NCI-H526 (cell line): ENCODE data around the gene ZCCHC12.
"Not testable (repeated sequence)": the region's sequence is repeated elsewhere in the genome, so short reads cannot be mapped to it uniquely, and the experiment has no call there.

ENCODE experiments used
- DNase-seq, 2 experiments: peaks; one replicate each; lab custom pipeline; 2025; lab: John Stamatoyannopoulos, UW

Gene ZCCHC12

GRCh38 chrX:118823263-118824172, at the start of gene ZCCHC12:
TSS of gene ZCCHC12 (plus strand) at chrX:118823824. CDS start at chrX:118825245, 1,421 bp downstream.
- peak; percentile 68 to 89 for DNase-seq

- DNase-seq: no peak
These were observed 44.0 kb upstream of the ZCCHC12 start for GRCh38 chrX:118779581-118779980.

- no peak for DNase-seq
These were observed 43.1 kb upstream of the ZCCHC12 start for GRCh38 chrX:118780509-118780908.

- DNase-seq: no peak
These were observed 42.7 kb upstream of the ZCCHC12 start for GRCh38 chrX:118780911-118781310.

- no peak for DNase-seq
These were observed 27.9 kb upstream of the ZCCHC12 start for GRCh38 chrX:118795528-118796280.

- DNase-seq: no peak
These were observed 20.8 kb upstream of the ZCCHC12 start for GRCh38 chrX:118802857-118803256.

- DNase-seq: peak; percentile 53 to 71
These were observed 16.2 kb upstream of the ZCCHC12 start for GRCh38 chrX:118807151-118808017.

- not testable (repeated sequence) for DNase-seq
These were observed 6.4 kb upstream of the ZCCHC12 start for GRCh38 chrX:118817257-118817656.

- no peak for DNase-seq
These were observed 628 bp downstream of the ZCCHC12 start for GRCh38 chrX:118824173-118824730.

GRCh38 chrX:118825227-118825626, 1.6 kb downstream of the ZCCHC12 start:
- no peak for DNase-seq

- DNase-seq: peak in 1 of 2 experiments; percentile 74
These were observed 15.8 kb downstream of the ZCCHC12 start for GRCh38 chrX:118839334-118839958.

GRCh38 chrX:118847676-118848075, 24.1 kb downstream of the ZCCHC12 start:
- peak; percentile 41 to 69 for DNase-seq

- DNase-seq: no peak
These were observed 30.0 kb downstream of the ZCCHC12 start for GRCh38 chrX:118853596-118853995.

- DNase-seq: no peak
These were observed 32.2 kb downstream of the ZCCHC12 start for GRCh38 chrX:118855681-118856310.

- no peak for DNase-seq
These were observed 33.4 kb downstream of the ZCCHC12 start for GRCh38 chrX:118857006-118857405.

GRCh38 chrX:118861338-118861737, 37.7 kb downstream of the ZCCHC12 start:
- no peak for DNase-seq

GRCh38 chrX:118862091-118862490, 38.5 kb downstream of the ZCCHC12 start:
- DNase-seq: no peak

- no peak for DNase-seq
These were observed 39.4 kb downstream of the ZCCHC12 start for GRCh38 chrX:118862979-118863378.

- no peak for DNase-seq
These were observed 40.5 kb downstream of the ZCCHC12 start for GRCh38 chrX:118864063-118864635.

GRCh38 chrX:118865231-118865630, 41.6 kb downstream of the ZCCHC12 start:
- DNase-seq: no peak
